ENCODE measurements around the gene PACRG. TPM values are rescaled to one million over a fixed set of nuclear protein-coding genes. Genes with fewer than 3 reads are reported as not detected.
A peak's percentile ranks its signal among the peaks of the same experiment; 100 is the strongest.

Gene PACRG
- total and polyA plus RNA-seq, 8 donors = 1.5 to 6.8 (median 4.6) TPM

- Histone ChIP-seq H3K9me3 (no peaks in the 10 kb centered on the region), H3K27ac (no peak overlapping the region), H3K36me3 (no peaks in the 10 kb centered on the region), H3K4me3 (no peak overlapping the region), H3K27me3 (no peaks in the 10 kb centered on the region), H3K4me1 (no peaks in the 10 kb centered on the region)
- no peak for TF ChIP-seq CTCF (IDR thresholded peaks at IDR 0.05)
- ATAC-seq = no peak
- DNase-seq = peak in 1 of 4 donors; percentile 44
- intact Hi-C loops (cut with DNase I) = no loop called here
These were observed 86.7 kb downstream of the PACRG start for GRCh38 chr6:162814426-162814973.

- DNase-seq (no peak), ATAC-seq (no peak)
- Histone ChIP-seq H3K36me3 (no peaks in the 10 kb centered on the region), H3K4me3 (no peak overlapping the region), H3K27ac (no peak overlapping the region), H3K9me3 (no peaks in the 10 kb centered on the region), H3K27me3 (no peaks in the 10 kb centered on the region), H3K4me1 (no peaks in the 10 kb centered on the region)
- intact Hi-C loops (cut with DNase I) = no loop called here
- TF ChIP-seq CTCF (IDR thresholded peaks at IDR 0.05) = no peak
These were observed 89.4 kb downstream of the PACRG start for GRCh38 chr6:162817196-162817595.

- Histone ChIP-seq H3K27me3 (no peaks in the 10 kb centered on the region), H3K27ac (no peak overlapping the region), H3K4me1 (no peaks in the 10 kb centered on the region), H3K36me3 (no peaks in the 10 kb centered on the region), H3K4me3 (no peak overlapping the region), H3K9me3 (no peaks in the 10 kb centered on the region)
- no peak for DNase-seq
- ATAC-seq = no peak
- intact Hi-C loops (cut with DNase I) = no loop called here
- TF ChIP-seq CTCF (IDR thresholded peaks at IDR 0.05) = no peak
These were observed 91.5 kb downstream of the PACRG start for GRCh38 chr6:162819284-162819683.

- no peak for TF ChIP-seq CTCF (IDR thresholded peaks at IDR 0.05)
- H3K27ac ChIP-seq = no peak overlapping the region
- H3K4me3 ChIP-seq = no peak overlapping the region
- H3K27me3 ChIP-seq = no peaks in the 10 kb centered on the region
- H3K9me3 ChIP-seq = no peaks in the 10 kb centered on the region
- intact Hi-C loops (cut with DNase I) = no loop called here
- DNase-seq (no peak), ATAC-seq (no peak)
- H3K36me3 ChIP-seq = no peaks in the 10 kb centered on the region
- H3K4me1 ChIP-seq = no peaks in the 10 kb centered on the region
These were observed 93.3 kb downstream of the PACRG start for GRCh38 chr6:162821102-162821501.

GRCh38 chr6:162825597-162825996 lies 97.8 kb downstream of the PACRG start:
- DNase-seq = no peak
- TF ChIP-seq CTCF (IDR thresholded peaks at IDR 0.05) = no peak
- no peaks in the 10 kb centered on the region for H3K27me3 ChIP-seq
- no peak overlapping the region for H3K27ac ChIP-seq
- H3K4me1 ChIP-seq = no peaks in the 10 kb centered on the region
- no peak for ATAC-seq
- no peak overlapping the region for H3K4me3 ChIP-seq
- no peaks in the 10 kb centered on the region for H3K36me3 ChIP-seq
- no peaks in the 10 kb centered on the region for H3K9me3 ChIP-seq
- intact Hi-C loops (cut with DNase I) = no loop called here

Measured in left lung (tissue), 10 donors.